Measurements from ENCODE around the gene KCNN4.
A peak's percentile ranks its signal among the peaks of the same experiment; 100 is the strongest.
"Not testable (repeated sequence)": the region's sequence is repeated elsewhere in the genome, so short reads cannot be mapped to it uniquely, and the experiment has no call there.

The KCNN4 gene

DNA sequence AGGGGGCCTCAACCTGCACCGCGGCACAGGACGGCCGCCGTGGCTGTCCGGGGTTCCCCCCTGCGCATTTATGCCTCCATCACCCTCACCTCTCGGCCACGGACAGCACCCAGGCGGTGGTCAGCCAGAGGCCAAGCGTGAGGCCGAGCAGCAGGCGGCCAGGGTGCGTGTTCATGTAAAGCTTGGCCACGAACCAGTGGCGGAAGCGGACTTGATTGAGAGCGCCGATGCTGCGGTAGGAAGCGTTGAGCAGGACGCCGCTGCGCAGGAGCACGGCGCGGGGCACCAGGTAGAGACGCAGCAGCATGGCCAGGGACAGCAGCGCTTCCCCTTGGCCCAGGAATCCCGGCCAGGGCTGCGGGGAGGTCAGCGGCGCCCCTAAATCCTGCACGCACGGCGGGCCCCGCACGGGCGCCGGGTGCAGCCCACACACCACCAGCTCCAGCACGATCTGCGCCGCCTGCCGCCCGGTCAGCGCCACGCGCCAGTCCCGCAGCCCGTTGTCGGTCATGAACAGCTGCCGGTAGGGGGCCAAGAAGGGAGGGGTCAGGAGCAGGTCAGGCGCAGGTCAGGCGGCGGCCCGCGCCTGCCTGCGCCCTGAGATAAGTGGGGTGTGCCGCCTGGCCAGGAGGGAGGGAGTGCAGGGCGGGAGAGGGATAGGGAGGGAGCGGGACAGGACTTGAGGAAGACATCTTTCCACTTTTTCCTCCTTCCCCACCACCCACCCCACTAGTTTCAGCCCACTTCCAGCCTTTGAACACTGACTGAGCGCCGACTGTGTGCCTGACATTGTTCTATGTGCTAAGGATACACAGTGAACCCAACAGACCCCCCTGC is 6.5 kb downstream of the KCNN4 start:
- no peak overlapping the region for H3K27ac ChIP-seq (ENCODE audit: low read length)
- no CpG with 5 or more reads among the region's 63 CpGs for WGBS (ENCODE audit: insufficient coverage, insufficient read length)
- no peaks in the 10 kb centered on the region for H3K9me3 ChIP-seq (ENCODE audit: control insufficient read depth, insufficient read depth, low read length)
- DNase-seq (ENCODE audit: low read depth, low spot score) = no peak
- no peaks in the 10 kb centered on the region for H3K36me3 ChIP-seq (ENCODE audit: control insufficient read depth, insufficient read depth, low read length)
- H3K4me1 ChIP-seq (ENCODE audit: control insufficient read depth, insufficient read depth, low read length) = peaks cover 1% of the 10 kb centered on the region; the same call in 1 of the 2 replicates
- H3K27me3 ChIP-seq (ENCODE audit: control insufficient read depth, insufficient read depth, low read length) = peaks cover 11% of the 10 kb centered on the region; the same call in 1 of the 2 replicates
- H3K4me3 ChIP-seq (ENCODE audit: low read length) = peak overlapping the region; percentile 19; the same call in 1 of the 2 replicates

DNA sequence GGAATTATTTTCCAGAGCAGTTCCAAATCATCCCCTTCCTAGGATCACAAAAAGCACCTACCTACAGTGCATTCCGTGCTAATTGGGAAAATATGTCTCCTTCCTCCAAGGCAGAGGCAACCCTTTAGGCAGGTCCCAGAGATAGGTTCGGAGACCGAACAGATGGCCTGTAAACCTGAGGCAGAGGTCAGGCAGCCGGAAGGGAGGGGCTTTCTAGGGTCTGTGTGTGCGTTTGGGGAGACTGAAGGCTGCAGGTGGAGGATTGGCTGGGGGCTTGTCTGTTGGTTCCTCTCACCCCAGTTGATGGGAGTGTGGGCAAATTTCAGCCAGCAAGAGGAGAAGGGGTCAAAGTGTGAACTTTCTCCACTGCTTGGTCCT is 7.1 kb downstream of the KCNN4 start:
- no CpG with 5 or more reads among the region's 5 CpGs for WGBS (ENCODE audit: insufficient coverage, insufficient read length)
- Histone ChIP-seq H3K36me3 (ENCODE audit: control insufficient read depth, insufficient read depth, low read length) (no peaks in the 10 kb centered on the region), H3K27ac (ENCODE audit: low read length) (no peak overlapping the region), H3K4me3 (ENCODE audit: low read length) (peak overlapping the region; percentile 19; the same call in 1 of the 2 replicates), H3K4me1 (ENCODE audit: control insufficient read depth, insufficient read depth, low read length) (peaks cover 1% of the 10 kb centered on the region; the same call in 1 of the 2 replicates), H3K9me3 (ENCODE audit: control insufficient read depth, insufficient read depth, low read length) (no peaks in the 10 kb centered on the region), H3K27me3 (ENCODE audit: control insufficient read depth, insufficient read depth, low read length) (peaks cover 11% of the 10 kb centered on the region; the same call in 1 of the 2 replicates)
- no peak for DNase-seq (ENCODE audit: low read depth, low spot score)

DNA sequence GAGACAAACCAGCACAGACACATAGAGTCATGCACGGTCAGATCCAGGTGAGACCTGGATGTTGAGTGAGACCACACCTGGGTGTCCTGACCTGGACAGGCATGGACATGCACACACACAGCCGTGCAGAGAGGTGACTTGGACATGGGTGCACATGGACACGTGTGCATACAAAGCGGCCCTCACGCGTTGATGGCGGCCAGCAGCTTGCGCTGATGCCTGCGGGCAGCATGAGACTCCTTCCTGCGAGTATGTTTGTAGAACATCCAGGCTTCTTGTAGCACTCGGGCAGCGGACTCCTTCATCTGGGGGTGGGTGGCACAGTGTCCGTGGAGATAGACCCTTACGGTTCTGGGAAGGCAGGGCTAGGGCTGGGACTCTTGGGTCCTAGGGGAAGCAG is 11.5 kb downstream of the KCNN4 start:
- H3K4me3 ChIP-seq (ENCODE audit: low read length) = no peak overlapping the region
- DNase-seq (ENCODE audit: low read depth, low spot score) = no peak
- WGBS (ENCODE audit: insufficient coverage, insufficient read length) = no CpG with 5 or more reads among the region's 14 CpGs
- H3K36me3 ChIP-seq (ENCODE audit: control insufficient read depth, insufficient read depth, low read length) = no peaks in the 10 kb centered on the region
- H3K4me1 ChIP-seq (ENCODE audit: control insufficient read depth, insufficient read depth, low read length) = no peaks in the 10 kb centered on the region; the same call in 1 of the 2 replicates
- peaks cover 8% of the 10 kb centered on the region; the same call in 1 of the 2 replicates for H3K27me3 ChIP-seq (ENCODE audit: control insufficient read depth, insufficient read depth, low read length)
- H3K27ac ChIP-seq (ENCODE audit: low read length) = no peak overlapping the region
- no peaks in the 10 kb centered on the region for H3K9me3 ChIP-seq (ENCODE audit: control insufficient read depth, insufficient read depth, low read length)

DNA sequence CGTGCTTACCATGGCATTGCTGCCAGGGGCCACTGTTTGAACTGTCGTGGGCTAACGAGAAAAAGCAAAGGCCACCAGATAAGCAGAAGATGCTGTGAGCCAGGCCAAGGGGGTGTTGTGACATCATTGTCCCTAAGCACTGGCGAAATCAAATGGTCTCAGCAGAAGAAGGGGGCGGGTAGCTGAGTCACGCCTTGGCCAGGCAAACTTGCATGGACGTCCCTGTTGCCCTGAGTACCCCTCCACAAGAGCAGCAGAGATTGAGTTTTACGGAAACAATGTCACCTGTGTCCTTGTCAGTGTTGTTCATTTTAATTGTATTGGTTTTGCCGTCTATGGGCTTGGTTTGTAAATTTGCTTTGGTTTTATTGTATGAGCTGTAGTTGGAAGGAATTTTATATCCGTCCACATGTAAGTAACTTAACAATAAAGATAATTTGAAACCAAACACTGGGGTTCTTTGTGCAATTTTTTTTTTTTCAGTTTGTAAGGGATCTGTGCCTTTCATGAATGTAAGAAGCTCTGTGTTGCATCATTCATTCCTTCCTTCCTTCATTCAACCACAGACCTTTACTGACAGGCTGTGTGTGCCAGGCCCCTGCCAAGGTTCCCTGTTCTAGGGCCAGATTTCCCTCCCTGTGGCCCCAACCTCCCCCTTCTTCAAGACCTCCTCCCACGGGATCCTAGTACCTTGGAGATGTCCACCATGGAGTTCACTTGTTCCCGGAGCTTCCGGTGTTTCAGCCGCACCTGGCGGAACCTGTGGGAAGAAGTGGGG is 12.3 kb downstream of the KCNN4 start:
- no CpG with 5 or more reads among the region's 15 CpGs for WGBS (ENCODE audit: insufficient coverage, insufficient read length)
- H3K36me3 ChIP-seq (ENCODE audit: control insufficient read depth, insufficient read depth, low read length) = no peaks in the 10 kb centered on the region
- peaks cover 7% of the 10 kb centered on the region; the same call in 1 of the 2 replicates for H3K27me3 ChIP-seq (ENCODE audit: control insufficient read depth, insufficient read depth, low read length)
- DNase-seq (ENCODE audit: low read depth, low spot score) = no peak
- no peak overlapping the region for H3K27ac ChIP-seq (ENCODE audit: low read length)
- no peak overlapping the region for H3K4me3 ChIP-seq (ENCODE audit: low read length)
- no peaks in the 10 kb centered on the region; the same call in 1 of the 2 replicates for H3K4me1 ChIP-seq (ENCODE audit: control insufficient read depth, insufficient read depth, low read length)
- no peaks in the 10 kb centered on the region for H3K9me3 ChIP-seq (ENCODE audit: control insufficient read depth, insufficient read depth, low read length)

DNA sequence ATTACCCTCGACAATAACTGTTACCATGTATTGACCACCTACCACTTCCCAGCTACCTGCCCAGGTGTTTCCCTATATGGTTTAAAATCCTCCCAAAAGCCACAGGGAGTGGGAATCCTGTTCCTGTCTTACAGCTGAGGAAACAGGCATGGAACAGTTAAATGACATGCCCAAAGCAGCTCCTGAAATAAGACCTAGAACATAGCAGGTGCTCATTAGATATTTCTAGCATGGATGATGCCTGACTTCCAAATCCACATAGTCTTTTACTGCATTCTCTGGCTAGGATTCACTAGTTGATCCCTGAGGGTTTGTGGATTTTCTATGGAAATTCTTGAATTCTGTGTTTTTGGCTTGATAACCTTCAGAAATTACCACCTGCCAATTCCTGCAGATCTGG is 13.0 kb downstream of the KCNN4 start:
- Histone ChIP-seq H3K27ac (ENCODE audit: low read length) (no peak overlapping the region), H3K4me3 (ENCODE audit: low read length) (no peak overlapping the region), H3K27me3 (ENCODE audit: control insufficient read depth, insufficient read depth, low read length) (peaks cover under 1% of the 10 kb centered on the region; the same call in 1 of the 2 replicates), H3K36me3 (ENCODE audit: control insufficient read depth, insufficient read depth, low read length) (no peaks in the 10 kb centered on the region), H3K4me1 (ENCODE audit: control insufficient read depth, insufficient read depth, low read length) (no peaks in the 10 kb centered on the region; the same call in 1 of the 2 replicates), H3K9me3 (ENCODE audit: control insufficient read depth, insufficient read depth, low read length) (no peaks in the 10 kb centered on the region)
- DNase-seq (ENCODE audit: low read depth, low spot score) = no peak
- no CpG with 5 or more reads among the region's 1 CpG for WGBS (ENCODE audit: insufficient coverage, insufficient read length)

DNA sequence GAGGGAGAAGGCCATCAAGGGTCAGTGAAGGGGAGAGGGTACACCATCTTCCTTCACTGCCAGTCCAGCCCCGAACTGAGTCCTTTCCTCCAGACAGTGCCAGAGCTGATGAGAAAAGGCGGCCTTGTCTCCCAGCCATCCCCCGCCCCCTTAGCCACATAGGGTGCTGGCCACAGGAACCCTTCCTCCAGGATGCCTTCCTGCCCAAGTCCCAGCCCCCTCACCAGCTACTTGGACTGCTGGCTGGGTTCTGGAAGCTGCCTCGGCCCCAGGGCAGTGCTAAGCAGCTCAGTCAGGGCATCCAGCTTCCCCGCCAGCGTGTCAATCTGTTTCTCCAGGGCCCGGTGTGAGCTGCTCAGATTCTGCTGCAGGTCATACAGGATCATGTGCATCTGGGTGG is 13.5 kb downstream of the KCNN4 start:
- no peaks in the 10 kb centered on the region; the same call in 1 of the 2 replicates for H3K4me1 ChIP-seq (ENCODE audit: control insufficient read depth, insufficient read depth, low read length)
- H3K9me3 ChIP-seq (ENCODE audit: control insufficient read depth, insufficient read depth, low read length) = no peaks in the 10 kb centered on the region
- DNase-seq (ENCODE audit: low read depth, low spot score) = no peak
- no peaks in the 10 kb centered on the region for H3K27me3 ChIP-seq (ENCODE audit: control insufficient read depth, insufficient read depth, low read length)
- H3K36me3 ChIP-seq (ENCODE audit: control insufficient read depth, insufficient read depth, low read length) = no peaks in the 10 kb centered on the region
- WGBS (ENCODE audit: insufficient coverage, insufficient read length) = no CpG with 5 or more reads among the region's 7 CpGs
- no peak overlapping the region for H3K4me3 ChIP-seq (ENCODE audit: low read length)
- no peak overlapping the region for H3K27ac ChIP-seq (ENCODE audit: low read length)

DNA sequence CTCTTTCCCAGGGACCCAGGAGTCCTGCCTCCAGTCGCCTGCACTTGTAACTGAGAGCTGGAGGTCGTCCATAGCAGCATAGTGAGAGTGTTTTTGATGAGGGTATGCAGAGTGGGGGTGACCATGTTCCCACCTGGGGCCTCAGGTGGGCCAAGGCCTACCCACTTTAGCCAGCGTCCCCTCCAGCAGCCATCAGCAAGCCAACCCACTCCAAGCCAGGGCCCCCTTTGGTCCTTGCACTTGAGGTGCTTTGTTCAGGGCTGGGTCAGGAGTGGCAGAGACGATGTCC is 14.1 kb downstream of the KCNN4 start:
- no CpG with 5 or more reads among the region's 4 CpGs for WGBS (ENCODE audit: insufficient coverage, insufficient read length)

DNA sequence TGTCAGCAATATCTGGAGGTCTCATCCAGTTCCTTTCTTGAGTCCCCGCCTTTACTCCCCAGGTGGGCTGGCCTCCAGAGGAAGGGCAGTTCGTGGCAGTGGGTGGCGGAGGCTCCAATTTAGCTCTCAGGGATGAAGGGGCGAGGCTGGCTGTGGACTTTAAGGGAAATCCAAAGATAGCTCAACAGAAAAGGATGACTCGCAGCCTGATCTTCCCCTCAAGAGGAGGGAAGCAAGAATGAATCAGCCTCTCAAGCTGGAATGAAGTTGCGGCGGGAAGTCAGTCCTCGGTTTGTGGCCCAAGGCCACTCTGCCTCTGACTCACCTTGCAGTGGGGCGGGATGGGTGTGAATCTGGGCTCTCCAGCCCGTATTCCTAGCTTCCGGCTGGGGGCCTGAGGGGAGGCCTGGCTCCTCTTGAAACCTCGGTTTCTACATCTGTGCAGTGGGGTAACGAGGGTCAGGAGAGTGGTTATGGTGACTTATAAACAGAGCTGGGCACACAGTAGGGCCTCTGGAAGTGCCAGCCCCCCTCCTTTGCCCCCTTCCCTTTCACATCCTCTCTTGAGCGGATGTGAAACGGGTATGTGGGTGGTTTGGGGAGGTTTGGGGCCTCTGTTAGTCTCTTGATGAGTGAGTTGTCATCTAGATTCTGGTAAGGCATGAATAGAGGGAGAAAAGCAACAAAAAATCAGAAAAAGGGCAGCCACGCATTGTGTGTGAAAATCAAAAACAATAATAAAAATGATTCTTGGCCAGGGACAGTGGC is 15.5 kb downstream of the KCNN4 start:
- Histone ChIP-seq H3K27ac (ENCODE audit: low read length) (no peak overlapping the region), H3K36me3 (ENCODE audit: control insufficient read depth, insufficient read depth, low read length) (no peaks in the 10 kb centered on the region), H3K27me3 (ENCODE audit: control insufficient read depth, insufficient read depth, low read length) (no peaks in the 10 kb centered on the region), H3K4me1 (ENCODE audit: control insufficient read depth, insufficient read depth, low read length) (no peaks in the 10 kb centered on the region; the same call in 1 of the 2 replicates), H3K9me3 (ENCODE audit: control insufficient read depth, insufficient read depth, low read length) (no peaks in the 10 kb centered on the region), H3K4me3 (ENCODE audit: low read length) (no peak overlapping the region)
- no peak for DNase-seq (ENCODE audit: low read depth, low spot score)
- no CpG with 5 or more reads among the region's 16 CpGs for WGBS (ENCODE audit: insufficient coverage, insufficient read length)

More for the DNA sequence above, 14.1 kb downstream of the KCNN4 start:
- no peak for DNase-seq (ENCODE audit: low read depth, low spot score)
- Histone ChIP-seq H3K9me3 (ENCODE audit: control insufficient read depth, insufficient read depth, low read length) (no peaks in the 10 kb centered on the region), H3K27ac (ENCODE audit: low read length) (no peak overlapping the region), H3K27me3 (ENCODE audit: control insufficient read depth, insufficient read depth, low read length) (no peaks in the 10 kb centered on the region), H3K36me3 (ENCODE audit: control insufficient read depth, insufficient read depth, low read length) (no peaks in the 10 kb centered on the region), H3K4me3 (ENCODE audit: low read length) (no peak overlapping the region), H3K4me1 (ENCODE audit: control insufficient read depth, insufficient read depth, low read length) (no peaks in the 10 kb centered on the region; the same call in 1 of the 2 replicates)

DNA sequence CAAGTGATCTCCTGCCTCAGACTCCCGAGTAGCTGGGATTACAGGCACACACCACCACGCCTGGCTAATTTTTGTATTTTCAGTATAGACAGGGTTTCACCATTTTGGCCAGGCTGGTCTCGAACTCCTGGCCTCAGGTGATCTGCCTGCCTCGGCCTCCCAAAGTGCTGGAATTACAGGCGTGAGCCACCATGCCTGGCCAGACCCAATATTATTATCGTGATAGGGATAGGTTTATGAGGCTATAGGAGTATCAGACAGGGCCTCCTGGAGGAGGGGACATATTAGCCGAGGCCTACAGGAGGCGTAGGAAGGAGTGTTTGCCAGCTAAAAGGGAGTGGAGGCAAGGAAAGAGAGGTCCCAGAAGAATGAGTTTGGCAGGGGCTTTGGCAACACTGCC is 16.1 kb downstream of the KCNN4 start:
- not testable (repeated sequence) for H3K27ac ChIP-seq (ENCODE audit: low read length)

DNA sequence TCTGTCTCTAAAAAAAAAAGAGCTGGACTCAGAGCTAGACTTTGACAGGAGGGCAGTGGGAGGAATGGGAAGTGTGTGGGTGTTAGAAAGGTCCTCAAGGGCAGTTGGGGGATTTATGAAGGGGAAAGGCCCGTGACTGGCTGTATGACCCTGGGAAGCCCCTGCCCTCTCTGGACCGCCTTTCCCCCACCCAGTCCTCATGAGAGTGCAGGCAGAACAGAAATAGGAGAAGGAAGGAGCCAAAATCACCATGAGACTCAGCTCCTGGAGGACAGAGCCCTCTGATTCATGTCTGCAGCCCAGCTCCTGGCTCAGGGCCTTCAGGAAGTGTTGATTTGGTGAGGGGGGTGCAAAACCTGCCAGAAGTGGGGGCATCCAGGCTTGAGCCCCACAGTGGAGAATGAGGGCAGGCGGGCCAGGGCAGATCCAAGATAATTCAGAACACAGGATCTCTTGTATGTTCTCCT is 17.3 kb downstream of the KCNN4 start:
- no peaks in the 10 kb centered on the region; the same call in 1 of the 2 replicates for H3K4me1 ChIP-seq (ENCODE audit: control insufficient read depth, insufficient read depth, low read length)
- WGBS (ENCODE audit: insufficient coverage, insufficient read length) = no CpG with 5 or more reads among the region's 3 CpGs

More for the DNA sequence above, 16.1 kb downstream of the KCNN4 start:
- not testable (repeated sequence) for DNase-seq (ENCODE audit: low read depth, low spot score); H3K9me3 ChIP-seq (ENCODE audit: control insufficient read depth, insufficient read depth, low read length); H3K4me1 ChIP-seq (ENCODE audit: control insufficient read depth, insufficient read depth, low read length); H3K36me3 ChIP-seq (ENCODE audit: control insufficient read depth, insufficient read depth, low read length); H3K27me3 ChIP-seq (ENCODE audit: control insufficient read depth, insufficient read depth, low read length); H3K4me3 ChIP-seq (ENCODE audit: low read length)
- no CpG with 5 or more reads among the region's 8 CpGs for WGBS (ENCODE audit: insufficient coverage, insufficient read length)

More for the DNA sequence above, 17.3 kb downstream of the KCNN4 start:
- Histone ChIP-seq H3K9me3 (ENCODE audit: control insufficient read depth, insufficient read depth, low read length) (no peaks in the 10 kb centered on the region), H3K27ac (ENCODE audit: low read length) (no peak overlapping the region), H3K4me3 (ENCODE audit: low read length) (no peak overlapping the region), H3K36me3 (ENCODE audit: control insufficient read depth, insufficient read depth, low read length) (no peaks in the 10 kb centered on the region), H3K27me3 (ENCODE audit: control insufficient read depth, insufficient read depth, low read length) (no peaks in the 10 kb centered on the region)
- DNase-seq (ENCODE audit: low read depth, low spot score) = no peak
